GM18909 (cell line): ENCODE results near the gene BBS7.
A peak's percentile ranks its signal among the peaks of the same experiment; 100 is the strongest.

Experiments
- ATAC-seq: cut with Tn5 transposase; IDR thresholded peaks from one replicate; pipeline ENCODE4 v1.9.1; 2021; ENCODE audit warnings: mild to moderate bottlenecking; ENCODE audit not compliant: unreplicated experiment, poor library complexity

BBS7 gene

DNA sequence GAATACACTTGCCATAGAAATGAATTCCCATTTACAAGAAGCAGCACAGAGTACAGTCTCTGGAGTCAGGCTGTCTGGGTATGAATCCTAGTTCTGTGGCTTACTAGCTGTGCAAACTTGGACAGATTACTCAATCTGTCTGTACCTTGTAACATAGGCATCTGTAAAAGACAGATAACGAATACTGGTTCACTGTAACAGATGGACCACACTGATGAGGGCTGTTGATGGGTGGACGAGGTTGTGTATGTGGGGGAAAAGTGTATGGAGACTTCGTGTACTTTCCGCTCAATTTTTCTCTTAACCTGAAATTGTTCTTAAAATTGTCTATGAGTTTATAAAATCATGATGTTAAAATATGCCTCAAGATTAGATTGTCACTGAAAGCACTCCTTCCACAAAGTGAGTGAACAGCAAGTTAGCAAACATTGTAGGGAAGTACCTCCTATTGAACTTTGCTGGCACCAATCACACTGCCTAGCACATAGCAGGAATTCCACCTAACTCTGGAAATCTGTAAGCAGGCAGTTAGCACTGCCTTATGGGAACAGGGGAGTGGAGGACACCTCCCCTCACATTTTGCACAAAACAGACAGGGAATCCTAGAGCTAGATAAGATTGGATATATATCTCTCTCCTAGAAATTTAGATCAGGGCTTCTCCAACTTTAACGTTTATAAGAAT is 75.6 kb downstream of the BBS7 start:
- ATAC-seq = no peak

DNA sequence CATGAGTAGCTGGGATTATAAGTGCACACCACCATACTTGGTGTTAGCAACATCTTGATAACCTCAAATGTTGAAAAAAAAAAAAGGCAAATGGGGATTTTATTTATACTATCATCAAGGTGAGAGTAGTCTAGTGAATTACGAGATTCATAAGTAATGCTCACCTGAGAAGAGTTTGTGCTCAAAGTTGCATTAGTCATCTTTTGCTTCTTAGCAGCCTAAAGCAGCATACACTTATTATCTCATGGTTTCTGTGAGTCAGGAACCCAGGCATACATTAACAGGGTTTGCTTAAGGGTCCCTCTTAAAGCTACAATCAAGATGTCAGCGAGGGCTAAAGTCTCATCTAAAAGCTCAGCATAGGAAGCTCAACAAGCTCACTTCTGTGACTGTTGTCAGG is 77.3 kb downstream of the BBS7 start:
- ATAC-seq = no peak

DNA sequence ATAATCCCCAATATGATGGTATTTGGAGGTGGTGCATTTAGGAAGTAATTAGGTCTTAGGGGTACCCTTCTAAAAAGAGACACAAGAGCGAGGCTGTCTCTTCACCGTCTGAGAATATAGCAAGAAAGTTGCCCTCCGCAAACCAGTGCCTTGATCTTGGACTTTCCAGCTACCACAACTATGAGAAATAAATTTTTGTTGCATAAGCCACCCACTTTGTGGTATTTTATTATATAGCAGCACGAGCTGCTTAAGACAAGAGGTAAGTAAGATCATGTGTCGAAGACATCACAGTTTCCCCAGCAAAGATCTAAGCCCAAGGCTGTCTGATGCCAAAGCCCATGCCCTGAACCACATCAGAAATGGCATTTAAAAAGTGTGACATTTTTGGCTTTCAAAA is 78.8 kb downstream of the BBS7 start:
- ATAC-seq = no peak

DNA sequence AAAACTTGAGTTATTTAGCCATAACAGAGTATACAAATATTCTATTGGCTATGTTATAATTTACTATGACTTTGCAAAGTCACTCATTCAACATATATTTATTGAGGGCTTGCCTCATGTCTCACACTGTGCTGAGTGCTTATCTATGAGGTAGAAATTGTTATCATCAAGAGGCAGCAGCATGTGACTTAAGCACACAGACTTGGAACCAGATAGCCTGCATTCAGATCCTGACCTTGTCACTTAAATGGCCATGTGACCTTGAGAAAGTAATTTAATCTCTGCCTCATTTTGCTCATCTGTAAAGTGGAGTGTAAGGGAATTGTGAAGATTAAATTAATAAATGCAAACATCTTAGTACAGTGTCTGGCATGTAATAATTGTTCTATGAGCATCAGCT is 79.3 kb downstream of the BBS7 start:
- ATAC-seq = no peak

DNA sequence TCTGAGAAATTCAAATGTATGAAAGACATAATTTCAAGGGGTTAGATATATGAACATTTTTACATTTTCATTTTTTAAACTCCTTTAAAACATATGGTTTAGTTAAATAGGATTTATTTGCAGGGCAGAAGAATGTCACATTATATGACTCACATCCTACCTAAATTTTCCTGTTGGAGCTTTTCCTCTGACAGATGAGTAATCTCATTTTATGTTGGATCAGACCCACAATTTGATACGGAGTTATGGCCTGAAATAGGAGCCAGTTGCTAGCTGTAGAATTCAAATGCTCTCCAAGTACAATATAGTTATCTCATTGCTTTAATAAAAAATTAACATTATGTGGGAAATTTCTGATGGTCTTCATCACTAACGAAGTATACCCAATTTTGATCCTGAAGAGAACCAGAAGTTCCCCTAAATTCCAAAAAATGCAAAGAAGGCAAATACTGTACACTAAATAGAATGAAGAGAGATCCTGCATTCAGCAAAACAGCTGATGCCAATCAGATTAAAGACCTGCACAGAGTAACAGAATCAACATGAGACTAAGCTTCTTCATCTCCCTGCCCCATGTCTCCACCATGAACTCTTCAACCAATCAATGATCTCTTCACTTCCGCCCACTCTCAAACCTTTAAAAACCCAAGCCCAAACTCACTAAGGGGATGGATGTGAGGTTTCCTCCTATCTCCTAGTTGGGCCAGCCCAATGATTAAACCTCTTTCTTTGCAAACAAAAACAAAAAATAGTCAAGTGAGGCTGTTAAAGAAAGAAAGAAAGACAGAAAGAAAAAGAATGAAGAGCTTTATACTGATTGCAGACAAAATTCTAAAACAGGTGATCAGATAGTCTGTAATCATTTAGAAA is 80.1 kb downstream of the BBS7 start:
- no peak for ATAC-seq

DNA sequence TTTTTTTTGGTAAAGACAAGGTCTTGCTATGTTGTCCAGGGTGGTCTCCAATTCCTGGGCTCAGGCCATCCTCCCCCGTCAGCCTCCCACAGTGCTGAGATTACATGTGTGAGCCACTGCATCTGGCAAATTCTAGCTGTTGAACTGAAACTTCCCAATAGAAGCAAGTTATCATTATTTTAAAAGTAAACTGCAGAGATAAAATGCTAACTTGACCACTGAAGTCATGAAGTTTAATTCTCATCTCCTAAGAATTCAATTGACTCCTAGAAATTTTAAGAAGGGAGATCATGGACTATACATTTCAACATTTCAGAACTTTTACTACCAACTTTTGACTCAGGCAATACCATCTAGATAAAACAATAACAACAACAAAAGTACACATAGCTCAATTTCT is 80.8 kb downstream of the BBS7 start:
- ATAC-seq = no peak

DNA sequence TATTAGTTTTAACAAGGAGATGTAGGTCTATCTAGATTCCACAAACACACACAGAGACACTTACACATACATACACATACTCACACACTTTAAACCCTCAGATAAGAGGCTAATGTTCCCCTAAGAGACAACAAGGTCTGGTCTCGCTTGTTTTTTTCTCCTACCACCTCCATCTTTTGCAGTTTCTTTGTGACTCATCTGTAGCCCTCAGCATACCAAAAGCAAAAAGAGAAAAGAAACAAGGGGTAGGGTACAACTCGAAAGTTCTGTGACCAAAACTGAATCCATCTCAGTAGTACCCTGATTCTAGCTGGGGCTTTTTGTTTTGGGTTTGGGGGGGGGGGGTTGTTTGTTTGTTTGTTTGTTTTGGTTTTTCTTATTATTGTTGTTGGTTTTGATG is 81.4 kb downstream of the BBS7 start:
- peak; percentile 90 for ATAC-seq

DNA sequence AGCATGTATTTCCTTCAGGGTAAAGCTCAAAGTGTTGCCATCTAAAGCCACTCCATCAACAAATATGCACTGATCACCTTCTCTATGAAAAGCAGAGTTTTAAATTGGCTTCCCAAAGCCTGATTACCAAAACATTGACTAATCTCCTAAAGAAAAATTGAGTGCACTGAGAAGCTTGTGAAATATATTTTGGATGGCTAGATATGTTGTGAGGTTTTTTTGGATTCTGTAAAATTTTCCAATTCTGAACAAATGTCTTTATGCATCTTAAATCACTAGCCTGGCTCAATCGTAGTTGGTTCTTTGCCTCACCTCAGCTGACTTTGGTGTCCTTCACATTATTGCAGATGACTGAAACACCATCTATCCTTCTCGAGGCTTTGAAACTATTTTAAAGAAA is 84.1 kb downstream of the BBS7 start:
- no peak for ATAC-seq

DNA sequence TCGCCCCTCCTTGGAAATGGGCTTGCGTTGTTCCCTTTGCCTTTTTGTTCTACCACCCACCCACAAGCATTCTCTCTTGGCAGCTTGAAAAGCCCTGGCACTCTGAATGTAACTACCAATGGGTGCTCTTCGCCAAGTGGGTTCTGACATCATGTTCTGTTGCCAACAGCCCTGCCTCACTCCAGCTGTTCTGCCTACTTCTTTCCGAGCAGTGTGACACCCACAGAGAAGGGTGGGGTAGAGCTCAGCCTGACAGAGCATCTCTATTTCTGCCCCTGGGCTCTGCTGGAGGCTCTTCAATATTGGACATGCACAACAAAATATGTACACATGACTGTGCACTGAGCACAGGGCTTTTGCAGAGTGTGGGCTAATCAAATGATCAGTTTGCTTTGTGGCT is 84.8 kb downstream of the BBS7 start:
- no peak for ATAC-seq

DNA sequence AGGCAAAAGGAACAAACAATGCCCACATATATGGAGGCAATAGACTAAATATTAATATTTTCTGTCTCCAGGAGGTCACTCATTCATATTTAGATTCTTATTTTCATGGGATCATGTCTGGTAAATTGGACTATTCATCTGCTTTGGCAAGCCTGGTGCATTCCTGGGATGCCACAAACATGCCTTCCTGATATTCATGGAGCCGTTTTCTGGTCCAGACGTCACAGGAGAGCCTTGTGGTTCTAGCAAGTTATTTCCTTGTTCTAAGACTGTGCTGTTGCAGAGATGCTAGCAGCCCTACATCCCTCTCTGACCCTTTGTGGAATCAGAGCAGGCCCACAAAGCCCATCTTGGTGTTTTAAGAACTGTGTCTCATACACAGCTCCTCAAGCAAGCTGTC is 85.3 kb downstream of the BBS7 start:
- ATAC-seq = no peak

DNA sequence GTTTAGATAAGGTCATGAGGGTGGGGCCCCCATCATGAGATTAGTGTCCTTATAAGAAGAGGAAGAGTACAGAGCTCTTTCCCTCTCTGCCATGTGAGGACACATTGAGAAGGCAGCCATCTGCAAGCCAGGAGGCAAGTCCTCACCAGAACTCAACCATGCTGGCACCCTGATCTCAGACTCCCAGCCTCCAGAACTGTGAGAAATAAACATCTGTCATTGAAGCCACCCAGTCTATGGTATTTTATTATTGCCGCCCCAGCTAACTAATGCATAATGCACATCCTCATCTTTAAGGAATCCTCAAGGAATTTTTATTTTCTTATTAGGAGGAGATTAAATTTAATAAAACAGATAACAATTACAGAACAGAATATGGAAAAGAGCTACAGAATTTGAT is 85.9 kb downstream of the BBS7 start:
- ATAC-seq = no peak

DNA sequence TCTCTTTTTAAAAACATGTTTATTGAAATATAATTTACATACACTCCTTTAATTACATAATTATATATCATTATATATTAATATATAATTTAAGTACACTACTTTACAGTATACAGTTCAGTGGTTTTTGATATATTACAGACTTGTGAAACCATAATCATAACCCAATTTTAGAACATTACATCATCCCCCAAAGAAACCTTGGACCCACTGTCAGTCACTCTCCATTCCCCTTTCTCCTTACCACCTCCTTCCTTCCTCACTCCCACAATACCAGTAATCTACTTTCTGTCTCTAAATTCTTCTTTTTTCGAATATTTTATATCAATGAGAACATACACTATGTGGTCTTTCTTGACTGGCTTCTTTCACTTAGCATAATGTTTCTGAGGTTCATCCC is 87.1 kb downstream of the BBS7 start:
- no peak for ATAC-seq

DNA sequence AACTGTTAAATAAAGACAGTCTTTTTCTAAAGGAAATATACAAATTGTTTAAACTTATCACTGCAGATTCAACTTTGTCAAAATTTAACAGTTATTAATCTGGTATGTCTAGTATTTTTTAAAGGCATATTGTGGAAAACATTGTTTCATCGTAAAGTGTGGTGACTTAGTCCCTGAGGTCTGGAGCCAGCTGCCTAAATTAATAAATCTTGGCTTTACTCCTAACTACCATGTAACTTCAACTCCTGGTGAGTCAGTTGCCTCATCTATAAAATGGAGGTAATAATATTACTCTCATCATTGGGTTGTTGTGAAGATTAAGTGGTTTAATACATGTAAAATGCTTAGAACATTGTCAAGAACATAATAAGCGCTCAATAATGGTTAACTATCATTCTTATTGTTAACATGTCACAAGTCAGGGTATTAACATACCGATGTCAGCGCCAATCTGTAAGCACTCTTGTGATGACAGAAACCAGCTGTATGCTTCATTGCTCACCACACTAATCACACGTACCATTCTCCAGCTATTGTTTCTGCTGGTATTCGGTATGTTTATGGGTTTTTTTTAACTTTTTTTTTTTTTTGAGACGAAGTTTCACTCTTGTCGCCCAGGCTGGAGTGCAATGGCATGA is 91.2 kb downstream of the BBS7 start:
- no peak for ATAC-seq

DNA sequence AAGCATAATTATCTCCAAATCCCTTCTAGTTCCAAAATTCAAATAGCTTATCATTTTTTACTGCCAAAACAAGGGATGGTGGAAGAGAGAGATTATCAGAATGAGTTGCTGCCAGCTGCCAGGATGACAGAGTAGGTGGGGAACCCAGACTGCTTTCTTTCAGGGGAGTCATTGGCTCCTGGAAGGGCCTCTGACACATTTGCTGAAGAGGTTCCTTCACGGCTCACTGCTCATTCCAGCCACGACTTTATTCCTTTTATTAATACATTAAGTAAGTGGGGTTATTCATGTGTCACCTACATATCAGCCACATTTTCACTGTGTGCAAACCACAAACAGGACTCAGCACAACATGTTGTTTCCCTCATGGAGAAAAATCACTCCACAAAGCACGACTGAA is 92.6 kb downstream of the BBS7 start:
- peak; percentile 59 for ATAC-seq

DNA sequence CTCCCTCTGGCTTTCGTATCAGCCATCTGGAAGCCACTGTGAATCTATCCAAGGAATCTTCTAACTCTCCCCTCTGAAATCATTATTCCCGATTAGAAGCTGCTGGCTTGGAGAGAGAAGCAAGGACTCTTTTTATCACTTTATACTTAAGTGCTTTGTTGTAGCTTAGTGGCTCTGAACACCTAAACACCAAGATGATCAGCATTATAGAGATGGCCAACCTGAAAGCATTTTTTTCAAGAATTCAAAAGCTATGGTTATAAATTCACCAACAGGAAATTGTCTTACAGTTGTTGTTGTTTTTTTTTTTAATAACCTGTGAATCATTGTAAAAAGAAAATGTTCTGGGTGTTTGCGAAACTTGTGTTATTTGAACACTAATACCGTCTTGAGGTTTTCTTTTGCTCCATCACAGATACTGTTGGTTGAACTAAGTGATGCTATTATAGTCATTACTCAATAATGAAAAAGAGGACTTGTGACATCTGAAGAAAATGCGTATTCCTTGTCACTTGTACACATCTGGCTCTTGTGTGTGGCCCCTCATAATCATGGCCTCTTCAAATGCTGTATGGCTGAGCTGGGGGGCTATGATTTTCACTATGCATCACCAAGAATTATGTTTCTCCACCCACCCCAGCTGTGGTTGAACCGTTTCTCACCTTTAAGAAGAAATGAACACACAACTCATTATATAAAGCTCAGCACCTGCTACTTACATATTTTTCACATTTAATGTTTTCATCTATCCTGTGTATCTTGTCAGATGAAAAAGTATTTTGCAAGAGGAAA is 93.5 kb downstream of the BBS7 start:
- ATAC-seq = no peak
